Subcutaneous abdominal adipose tissue (tissue), 5 donors: ENCODE results near the gene HRH2.
"Not testable (repeated sequence)": the region's sequence is repeated elsewhere in the genome, so short reads cannot be mapped to it uniquely, and the experiment has no call there.

Experiments
- H3K27ac ChIP-seq: one replicate; pipeline ENCODE4 v1.7.0; 2013; ENCODE audit warnings: low read depth, mild to moderate bottlenecking, inconsistent platforms, low read length, moderate library complexity
- H3K27me3 ChIP-seq, 5 donors: one replicate each; pipeline ENCODE4 v1.7.0; 2013; ENCODE audit warnings: low read length in 5 of 5, inconsistent platforms in 1 of 5; ENCODE audit not compliant: control insufficient read depth in 5 of 5, insufficient read depth in 4 of 5
- H3K36me3 ChIP-seq, 5 donors: one replicate each; pipeline ENCODE4 v1.7.0; 2013; ENCODE audit warnings: low read length in 5 of 5; ENCODE audit not compliant: control insufficient read depth in 5 of 5, insufficient read depth in 5 of 5
- H3K4me1 ChIP-seq, 5 donors: one replicate each; pipeline ENCODE4 v1.7.0; 2013; ENCODE audit warnings: low read length in 5 of 5, mild to moderate bottlenecking in 3 of 5, moderate library complexity in 1 of 5; ENCODE audit not compliant: control insufficient read depth in 5 of 5, insufficient read depth in 5 of 5
- H3K4me3 ChIP-seq, 5 donors: one replicate each; pipeline ENCODE4 v1.7.0; 2013; ENCODE audit warnings: low read length in 5 of 5, low read depth in 1 of 5
- H3K9ac ChIP-seq, 5 donors: one replicate each; pipeline ENCODE4 v1.7.0; 2013; ENCODE audit warnings: low read length in 5 of 5, mild to moderate bottlenecking in 4 of 5, moderate library complexity in 3 of 5
- H3K9me3 ChIP-seq, 5 donors: one replicate each; pipeline ENCODE4 v1.7.0; 2013; ENCODE audit warnings: low read length in 5 of 5; ENCODE audit not compliant: control insufficient read depth in 5 of 5
- donor health status: healthy.
- donor health status: healthy.
- donor health status: healthy.
- donor health status: healthy.
- donor health status: healthy.

HRH2 gene

GRCh38 chr5:175715627-175716522 is 58.0 kb downstream of the HRH2 start:
- Histone ChIP-seq H3K4me1 (no peaks in the 10 kb centered on the region), H3K9me3 (peaks cover 0 to 18% (median 15%) of the 10 kb centered on the region in 5 donors), H3K9ac (no peak overlapping the region), H3K36me3 (no peaks in the 10 kb centered on the region), H3K4me3 (no peak overlapping the region), H3K27me3 (peaks cover 0 to 10% (median 0%) of the 10 kb centered on the region in 5 donors), H3K27ac (no peak overlapping the region)

- no peak overlapping the region for H3K27ac ChIP-seq
- no peak overlapping the region for H3K4me3 ChIP-seq
- H3K36me3 ChIP-seq = no peaks in the 10 kb centered on the region
- H3K4me1 ChIP-seq = no peaks in the 10 kb centered on the region
- H3K9me3 ChIP-seq = peaks cover 0 to 18% (median 15%) of the 10 kb centered on the region in 5 donors
- H3K9ac ChIP-seq = no peak overlapping the region
- peaks cover 0 to 7% (median 0%) of the 10 kb centered on the region in 5 donors for H3K27me3 ChIP-seq
Measured at GRCh38 chr5:175717837-175718236, 60.0 kb downstream of the HRH2 start.

DNA sequence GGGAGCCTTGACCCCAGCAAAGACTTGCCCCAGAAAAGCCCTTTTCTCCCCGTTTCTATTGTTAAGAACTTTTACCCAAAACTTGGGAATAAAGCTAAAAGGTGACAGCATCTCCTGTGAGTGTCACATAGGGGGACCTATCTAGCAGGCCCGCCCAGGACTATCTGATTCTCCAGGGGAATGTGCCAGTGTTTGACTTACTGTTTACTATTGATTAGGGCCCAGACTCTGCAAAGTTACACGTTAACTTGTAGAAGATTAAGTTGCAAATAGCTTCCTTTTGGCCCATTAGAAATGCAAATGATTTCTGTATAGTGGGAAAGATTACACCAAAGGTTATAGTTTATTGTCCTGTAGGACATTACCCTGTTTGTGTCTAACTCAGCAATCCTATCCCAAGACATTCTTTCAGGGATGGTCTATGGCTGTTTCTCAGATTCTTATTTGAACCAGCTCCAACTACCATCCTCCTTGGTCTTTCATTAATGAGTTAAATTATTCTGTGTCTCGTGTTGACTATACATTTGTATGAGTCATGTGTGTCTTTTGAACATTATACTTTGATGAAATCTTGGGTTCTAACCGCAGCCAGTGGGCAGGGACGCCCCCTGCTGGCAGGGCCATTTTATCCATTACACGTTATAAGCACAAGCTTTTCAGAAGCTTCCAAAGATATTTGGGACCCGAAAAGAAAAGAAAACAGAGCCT is 60.7 kb downstream of the HRH2 start:
- Histone ChIP-seq H3K36me3 (no peaks in the 10 kb centered on the region), H3K9me3 (peaks cover 0 to 17% (median 15%) of the 10 kb centered on the region in 5 donors), H3K9ac (no peak overlapping the region), H3K4me3 (no peak overlapping the region), H3K27ac (no peak overlapping the region), H3K27me3 (peaks cover 0 to 6% (median 0%) of the 10 kb centered on the region in 5 donors), H3K4me1 (no peaks in the 10 kb centered on the region)

DNA sequence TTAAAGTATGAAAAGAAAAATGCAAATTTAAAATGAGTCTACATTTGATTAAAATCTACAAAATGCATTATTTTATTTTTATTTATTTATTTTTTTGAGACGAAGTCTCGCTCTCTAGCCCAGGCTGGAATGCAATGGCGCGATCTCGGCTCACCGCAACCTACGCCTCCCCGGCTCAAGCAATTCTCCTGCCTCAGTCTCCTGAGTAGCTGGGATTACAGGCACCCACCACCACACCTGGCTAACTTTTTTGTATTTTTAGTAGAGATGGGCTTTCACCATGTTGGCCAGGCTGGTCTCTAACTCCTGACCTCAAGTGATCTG is 61.2 kb downstream of the HRH2 start:
- H3K9ac ChIP-seq, H3K4me1 ChIP-seq, H3K27me3 ChIP-seq, H3K27ac ChIP-seq, H3K4me3 ChIP-seq, H3K36me3 ChIP-seq: not testable (repeated sequence)
- peaks cover 0 to 12% (median 10%) of the 10 kb centered on the region in 5 donors for H3K9me3 ChIP-seq

- Histone ChIP-seq H3K9me3 (peaks cover 0 to 4% (median 0%) of the 10 kb centered on the region in 5 donors), H3K27me3 (peaks cover 13 to 21% (median 17%) of the 10 kb centered on the region in 5 donors), H3K4me3 (no peak overlapping the region), H3K4me1 (peaks cover 0 to 2% (median 0%) of the 10 kb centered on the region in 5 donors), H3K27ac (no peak overlapping the region), H3K36me3 (no peaks in the 10 kb centered on the region), H3K9ac (no peak overlapping the region)
Measured at GRCh38 chr5:175724314-175725275, 66.7 kb downstream of the HRH2 start.

GRCh38 chr5:175728316-175728715 is 70.4 kb downstream of the HRH2 start:
- Histone ChIP-seq H3K9me3 (peaks cover 0 to 5% (median 5%) of the 10 kb centered on the region in 5 donors), H3K27ac (no peak overlapping the region), H3K9ac (no peak overlapping the region), H3K4me1 (peaks cover 0 to 7% (median 0%) of the 10 kb centered on the region in 5 donors), H3K36me3 (no peaks in the 10 kb centered on the region), H3K27me3 (peaks cover 20 to 39% (median 29%) of the 10 kb centered on the region in 5 donors), H3K4me3 (no peak overlapping the region)

DNA sequence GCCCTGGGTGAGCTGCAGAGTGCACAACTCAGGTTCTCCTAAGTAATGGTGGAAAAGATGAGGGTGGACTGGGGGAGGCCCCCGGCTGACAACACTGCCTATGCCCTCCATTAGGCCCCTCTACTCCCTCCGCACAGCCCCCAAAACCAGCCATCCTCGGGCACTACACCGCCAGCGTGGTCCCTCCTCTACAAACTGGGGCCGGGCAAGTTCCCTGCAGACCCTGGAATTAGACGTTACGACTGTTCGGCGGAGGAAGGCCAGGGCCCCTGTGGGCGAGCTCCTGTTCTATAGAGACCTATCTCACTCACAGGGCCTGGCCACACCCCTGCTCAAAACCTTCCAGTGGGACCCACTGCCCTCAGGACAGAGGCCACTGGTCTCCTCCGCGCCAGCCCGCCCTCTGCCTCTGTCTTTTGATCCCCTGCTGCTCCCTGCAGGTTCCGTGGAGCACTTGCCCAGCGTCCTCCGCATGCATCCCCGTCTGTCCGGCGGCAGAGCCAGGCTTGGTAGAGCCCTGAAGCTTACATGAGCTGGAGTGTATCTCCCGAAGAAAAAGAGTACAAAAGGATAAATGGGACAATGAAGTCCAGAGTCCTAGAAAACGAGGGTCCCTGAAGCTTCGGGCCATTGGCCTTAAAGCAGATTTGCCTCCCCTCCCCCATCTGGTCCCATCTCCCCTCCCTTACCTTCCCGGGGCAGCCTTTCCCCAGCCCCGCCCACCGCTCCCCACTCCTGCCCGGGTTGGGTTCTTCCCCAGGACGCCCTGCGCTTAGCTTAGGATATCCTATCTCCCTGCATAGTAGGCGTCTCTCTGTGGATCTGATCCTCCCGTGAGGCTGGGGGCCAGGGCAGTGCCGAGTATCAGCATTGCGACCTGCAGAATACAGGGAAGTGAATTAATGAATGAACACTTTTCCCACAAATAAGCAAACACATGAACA is 71.3 kb downstream of the HRH2 start:
- peaks cover 0 to 7% (median 0%) of the 10 kb centered on the region in 5 donors for H3K4me1 ChIP-seq
- no peak overlapping the region for H3K4me3 ChIP-seq
- no peaks in the 10 kb centered on the region for H3K36me3 ChIP-seq
- H3K27ac ChIP-seq = no peak overlapping the region
- H3K9me3 ChIP-seq = peaks cover 0 to 11% (median 8%) of the 10 kb centered on the region in 5 donors
- H3K9ac ChIP-seq = no peak overlapping the region
- H3K27me3 ChIP-seq = peaks cover 22 to 45% (median 32%) of the 10 kb centered on the region in 5 donors

- H3K4me3 ChIP-seq = no peak overlapping the region
- peaks cover 0 to 11% (median 8%) of the 10 kb centered on the region in 5 donors for H3K9me3 ChIP-seq
- H3K27me3 ChIP-seq = peaks cover 22 to 45% (median 36%) of the 10 kb centered on the region in 5 donors
- no peak overlapping the region for H3K9ac ChIP-seq
- no peak overlapping the region for H3K27ac ChIP-seq
- H3K4me1 ChIP-seq = peaks cover 0 to 7% (median 0%) of the 10 kb centered on the region in 5 donors
- H3K36me3 ChIP-seq = no peaks in the 10 kb centered on the region
Measured at GRCh38 chr5:175729829-175730277, 72.0 kb downstream of the HRH2 start.

GRCh38 chr5:175731172-175731571 is 73.3 kb downstream of the HRH2 start:
- H3K27me3 ChIP-seq = peaks cover 22 to 45% (median 36%) of the 10 kb centered on the region in 5 donors
- H3K36me3 ChIP-seq = no peaks in the 10 kb centered on the region

More at GRCh38 chr5:175731172-175731571, 73.3 kb downstream of the HRH2 start:
- Histone ChIP-seq H3K4me1 (peaks cover 0 to 7% (median 0%) of the 10 kb centered on the region in 5 donors), H3K4me3 (no peak overlapping the region), H3K27ac (no peak overlapping the region), H3K9me3 (peaks cover 0 to 11% (median 8%) of the 10 kb centered on the region in 5 donors), H3K9ac (no peak overlapping the region)
